ENCODE measurements around the gene INTU. TPM values are rescaled to one million over a fixed set of nuclear protein-coding genes. Genes with fewer than 3 reads are reported as not detected.

Gene INTU
- total RNA-seq, 1 experiment from 2014 or later: 10.7 TPM

- H2BK20ac ChIP-seq (ENCODE audit: low read depth, low read length, poor library complexity, severe bottlenecking): no peak overlapping the region
- Mint-ChIP-seq H3K4me1 (peaks cover 4 to 5% of the 10 kb centered on the region in 2 experiments; a peak in 2 of 4 replicates), H3K27ac (no peak overlapping the region), H3K4me3 (no peak overlapping the region), H3K27me3 (ENCODE audit: low read depth) (peaks cover 13% of the 10 kb centered on the region), H3K36me3 (ENCODE audit: insufficient read depth in 1 of 3, low read depth in 3 of 3) (no peaks in the 10 kb centered on the region), H3K9me3 (no peaks in the 10 kb centered on the region)
- no peak overlapping the region for H2BK12ac ChIP-seq (ENCODE audit: insufficient read length, low read depth, low read length)
- no peak overlapping the region for H4K5ac ChIP-seq (ENCODE audit: insufficient read length, low read depth, low read length)
- no peak overlapping the region for H2AFZ ChIP-seq (ENCODE audit: low read length)
- peaks cover 2% of the 10 kb centered on the region; the same call in 1 of the 2 replicates for H3K27me3 ChIP-seq (ENCODE audit: insufficient read depth, low read length)
- no peak for DNase-seq
- no peaks in the 10 kb centered on the region for H4K20me1 ChIP-seq (ENCODE audit: control insufficient read depth, insufficient read depth, insufficient read length)
- H2BK120ac ChIP-seq (ENCODE audit: low read depth, low read length, poor library complexity, severe bottlenecking): no peak overlapping the region
- H3K9ac ChIP-seq (ENCODE audit: extremely low read depth, insufficient read length, low read length): no peak overlapping the region
- H3K79me1 ChIP-seq (ENCODE audit: insufficient read depth, low read depth, low read length, poor library complexity, severe bottlenecking): no peaks in the 10 kb centered on the region
- no peak overlapping the region for H3K4me2 ChIP-seq (ENCODE audit: insufficient read depth, insufficient read length, low read length)
- H3K23ac ChIP-seq (ENCODE audit: insufficient read length, low read depth, low read length): no peak overlapping the region
- H2BK15ac ChIP-seq (ENCODE audit: low read depth, low read length): no peak overlapping the region
- H3K4me1 ChIP-seq (ENCODE audit: insufficient read depth, low read length): no peaks in the 10 kb centered on the region
- no peak overlapping the region for H3K18ac ChIP-seq (ENCODE audit: insufficient read length, low read depth, low read length)
- H3K27ac ChIP-seq (ENCODE audit: insufficient read length, low read depth, low read length): no peak overlapping the region
- no peak overlapping the region for H3T11ph ChIP-seq (ENCODE audit: low read length)
- H3K4ac ChIP-seq (ENCODE audit: low read depth, low read length): no peak overlapping the region
- no peak for TF ChIP-seq CTCF (conservative IDR thresholded peaks at IDR 0.05)
- H4K91ac ChIP-seq (ENCODE audit: insufficient read length, low read depth, low read length): no peak overlapping the region
- H3K9me3 ChIP-seq (ENCODE audit: control insufficient read depth, low read depth, low read length): no peaks in the 10 kb centered on the region
- no peak overlapping the region for H4K8ac ChIP-seq (replicated peaks; ENCODE audit: insufficient read length, low read depth, low read length)
- no peak overlapping the region for H3K14ac ChIP-seq (ENCODE audit: insufficient read depth, low read length)
- H2BK5ac ChIP-seq (ENCODE audit: insufficient read length, low read length): no peak overlapping the region
- H3K79me2 ChIP-seq (ENCODE audit: insufficient read depth, low read length): no peaks in the 10 kb centered on the region
- H3K23me2 ChIP-seq (ENCODE audit: insufficient read length, low read depth, low read length, poor library complexity, severe bottlenecking): peaks cover 6% of the 10 kb centered on the region
- no peak overlapping the region for H3K56ac ChIP-seq (ENCODE audit: insufficient read length, low read depth, low read length)
- no peak overlapping the region for H2AK5ac ChIP-seq (ENCODE audit: insufficient read length, low read length)
These were observed 14.3 kb upstream of the INTU start for GRCh38 chr4:127618427-127618826.

All from H9 (cell line).